Natural killer cell (primary cell): ENCODE data around the gene FOXO1. TPM values are rescaled to one million over a fixed set of nuclear protein-coding genes. Genes with fewer than 3 reads are reported as not detected.

Source experiments
- ATAC-seq, 3 donors: fragments of 150-1000 bp in 2 of 3; fragments of 200-7000 bp in 1 of 3; cut with Tn5 transposase; 1 replicate in 1 of 3; 2 replicates in 2 of 3; pipeline ENCODE4 v1.10.0; 2021; ENCODE audit warnings: mild to moderate bottlenecking in 2 of 3, moderate library complexity in 2 of 3
- DNase-seq, 2 donors: peaks; one replicate each; pipeline versions ENCODE4 v3.0.0 to v3.0.0-alpha.2; 2013 to 2021; ENCODE audit warnings: mixed read lengths in 1 of 2
- H3K27ac ChIP-seq: one replicate; pipeline ENCODE4 v1.5.1; 2013; ENCODE audit warnings: mild to moderate bottlenecking, low read length
- H3K27me3 ChIP-seq: one replicate; pipeline ENCODE4 v1.6.1; 2013; ENCODE audit warnings: low read length; ENCODE audit not compliant: control insufficient read depth, insufficient read depth
- H3K36me3 ChIP-seq: one replicate; pipeline ENCODE4 v1.6.1; 2013; ENCODE audit warnings: low read length; ENCODE audit not compliant: control insufficient read depth, insufficient read depth
- H3K4me1 ChIP-seq: one replicate; pipeline ENCODE4 v1.6.1; 2013; ENCODE audit warnings: low read length; ENCODE audit not compliant: control insufficient read depth, insufficient read depth
- H3K4me3 ChIP-seq: one replicate; pipeline ENCODE4 v1.5.1; 2013; ENCODE audit warnings: low read length
- H3K9me3 ChIP-seq: one replicate; pipeline ENCODE4 v1.6.1; 2013; ENCODE audit warnings: low read length; ENCODE audit not compliant: control insufficient read depth, insufficient read depth
- H3K27ac Mint-ChIP-seq, 2 donors: one replicate each; pipeline ENCODE4 v1.8.0; 2022; ENCODE audit warnings: mild to moderate bottlenecking in 2 of 2, mixed read lengths in 2 of 2, moderate library complexity in 1 of 2
- H3K27me3 Mint-ChIP-seq, 2 donors: one replicate each; pipeline ENCODE4 v1.8.0; 2022; ENCODE audit warnings: low read depth in 2 of 2, mixed read lengths in 2 of 2
- H3K36me3 Mint-ChIP-seq: one replicate; pipeline ENCODE4 v1.8.0; 2022; ENCODE audit warnings: mixed read lengths
- H3K4me1 Mint-ChIP-seq, 2 donors: one replicate each; pipeline ENCODE4 v1.8.0; 2022; ENCODE audit warnings: mixed read lengths in 2 of 2
- H3K4me3 Mint-ChIP-seq: one replicate; pipeline ENCODE4 v1.8.0; 2022; ENCODE audit warnings: mild to moderate bottlenecking, moderate library complexity, mixed read lengths
- H3K9me3 Mint-ChIP-seq, 2 donors: one replicate each; pipeline ENCODE4 v1.8.0; 2022; ENCODE audit warnings: mixed read lengths in 2 of 2
- WGBS: methylation state at CpG from one replicate; pipeline ENCODE4 v1.1.7; 2013; ENCODE audit warnings: missing lambda C conversion rate; ENCODE audit not compliant: insufficient coverage; 5-methylcytosine and 5-hydroxymethylcytosine counted together
- intact Hi-C: fragments of 100-400 bp; cut with micrococcal nuclease; formaldehyde crosslinking; loops from one replicate; pipeline ENCODE4 v1.14.2; 2022
- total RNA-seq, 4 donors: library from RNA; stranded (reverse); fragments of 120-200 nt in 1 of 4; gene quantifications; one replicate each; pipeline versions ENCODE4 v1.2.3 to v1.2.4, GENCODE V29; 2013 to 2022
- TF ChIP-seq, protein P1 (sequence below): fragments of 200-600 bp; IDR thresholded peaks from one replicate; pipeline ENCODE4 v1.8.0; 2022; ENCODE audit warnings: antibody characterized with exemption

FOXO1 gene
- total RNA-seq, 3 donors from 2014 or later (not counting 1 experiment from before 2014, with no cell fraction given): 23.9 to 29.8 (median 27.6) TPM

DNA sequence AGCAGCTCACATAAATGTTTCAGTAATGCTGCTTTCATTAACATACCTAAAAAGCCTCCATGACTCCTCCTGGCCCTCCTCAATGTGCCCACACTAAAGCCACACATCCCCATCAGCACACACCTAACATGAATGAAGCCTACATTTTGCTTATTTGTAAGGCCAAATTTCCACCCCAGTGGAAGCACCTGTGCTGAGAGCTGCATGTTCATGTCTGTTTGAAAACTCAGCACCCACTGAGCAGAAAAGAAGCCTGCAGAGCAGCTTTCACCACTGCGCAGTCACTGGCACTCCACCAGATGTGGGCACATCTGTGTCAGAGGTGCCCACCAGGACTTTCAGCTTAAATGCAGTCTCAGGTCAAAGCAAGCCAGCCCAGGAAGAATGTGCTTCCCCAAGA is 93.5 kb downstream of the FOXO1 start:
- H3K27me3 Mint-ChIP-seq: no peaks in the 10 kb centered on the region
- H3K27ac Mint-ChIP-seq: peak overlapping the region in 1 of 2 donors; percentile 31
- no peak for DNase-seq
- no peaks in the 10 kb centered on the region for H3K36me3 ChIP-seq
- H3K9me3 Mint-ChIP-seq: no peaks in the 10 kb centered on the region
- no peak overlapping the region for H3K27ac ChIP-seq
- no peaks in the 10 kb centered on the region for H3K9me3 ChIP-seq
- no peaks in the 10 kb centered on the region for H3K36me3 Mint-ChIP-seq
- intact Hi-C loops: no loop called here
- H3K4me1 Mint-ChIP-seq: peaks cover 63 to 71% of the 10 kb centered on the region in 2 donors
- H3K27me3 ChIP-seq: no peaks in the 10 kb centered on the region
- H3K4me3 Mint-ChIP-seq: no peak overlapping the region
- TF ChIP-seq, protein P1, sequence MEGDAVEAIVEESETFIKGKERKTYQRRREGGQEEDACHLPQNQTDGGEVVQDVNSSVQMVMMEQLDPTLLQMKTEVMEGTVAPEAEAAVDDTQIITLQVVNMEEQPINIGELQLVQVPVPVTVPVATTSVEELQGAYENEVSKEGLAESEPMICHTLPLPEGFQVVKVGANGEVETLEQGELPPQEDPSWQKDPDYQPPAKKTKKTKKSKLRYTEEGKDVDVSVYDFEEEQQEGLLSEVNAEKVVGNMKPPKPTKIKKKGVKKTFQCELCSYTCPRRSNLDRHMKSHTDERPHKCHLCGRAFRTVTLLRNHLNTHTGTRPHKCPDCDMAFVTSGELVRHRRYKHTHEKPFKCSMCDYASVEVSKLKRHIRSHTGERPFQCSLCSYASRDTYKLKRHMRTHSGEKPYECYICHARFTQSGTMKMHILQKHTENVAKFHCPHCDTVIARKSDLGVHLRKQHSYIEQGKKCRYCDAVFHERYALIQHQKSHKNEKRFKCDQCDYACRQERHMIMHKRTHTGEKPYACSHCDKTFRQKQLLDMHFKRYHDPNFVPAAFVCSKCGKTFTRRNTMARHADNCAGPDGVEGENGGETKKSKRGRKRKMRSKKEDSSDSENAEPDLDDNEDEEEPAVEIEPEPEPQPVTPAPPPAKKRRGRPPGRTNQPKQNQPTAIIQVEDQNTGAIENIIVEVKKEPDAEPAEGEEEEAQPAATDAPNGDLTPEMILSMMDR: no peak
- H3K4me3 ChIP-seq: no peak overlapping the region
- peaks cover 9% of the 10 kb centered on the region for H3K4me1 ChIP-seq
- no peak for ATAC-seq
- 84% methylated on average over 1 of the region's 1 CpG for WGBS

DNA sequence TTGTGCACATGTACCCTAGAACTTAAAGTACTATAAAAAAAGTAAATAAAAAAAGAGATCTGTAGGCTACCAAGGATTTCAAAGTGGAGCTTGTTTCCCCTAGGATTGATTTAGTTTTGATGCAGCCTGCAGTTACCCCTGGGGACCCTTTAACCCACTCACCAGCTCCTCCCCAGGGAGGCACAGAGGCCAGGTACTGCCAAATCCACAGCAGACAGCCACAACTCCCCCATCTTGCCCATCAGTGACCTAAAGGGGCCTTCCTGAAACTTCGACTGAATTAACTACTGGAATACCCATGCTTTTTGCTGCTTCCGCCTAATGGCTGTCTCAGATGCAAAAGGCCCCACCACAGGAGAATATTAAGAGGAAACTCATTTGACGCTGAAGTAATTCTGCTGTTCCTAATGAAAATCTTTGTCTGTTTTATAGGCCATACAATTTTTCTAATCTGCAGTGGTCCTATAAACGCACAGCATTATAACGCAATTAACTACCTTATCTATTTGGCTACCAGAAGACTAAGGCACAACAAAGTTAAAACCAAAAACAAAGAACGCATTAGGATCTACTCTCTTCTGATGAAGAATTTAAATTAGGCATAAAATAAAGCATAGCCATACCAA is 95.0 kb downstream of the FOXO1 start:
- H3K9me3 ChIP-seq: no peaks in the 10 kb centered on the region
- no peak for ATAC-seq
- H3K4me1 Mint-ChIP-seq: peaks cover 53 to 56% of the 10 kb centered on the region in 2 donors
- H3K27ac ChIP-seq: no peak overlapping the region
- H3K27me3 Mint-ChIP-seq: peaks cover 0 to 2% of the 10 kb centered on the region in 2 donors
- no peak overlapping the region for H3K4me3 Mint-ChIP-seq
- no peaks in the 10 kb centered on the region for H3K27me3 ChIP-seq
- H3K36me3 ChIP-seq: no peaks in the 10 kb centered on the region
- no peak overlapping the region for H3K4me3 ChIP-seq
- peak overlapping the region in 1 of 2 donors; percentile 34 for H3K27ac Mint-ChIP-seq
- DNase-seq: no peak
- H3K4me1 ChIP-seq: peaks cover 6% of the 10 kb centered on the region
- no peaks in the 10 kb centered on the region for H3K9me3 Mint-ChIP-seq
- 98% methylated on average over 5 of the region's 6 CpGs for WGBS
- no peaks in the 10 kb centered on the region for H3K36me3 Mint-ChIP-seq
- TF ChIP-seq, protein P1: no peak
- intact Hi-C loops: no loop called here

- Mint-ChIP-seq H3K27me3 (peaks cover 0 to 2% of the 10 kb centered on the region in 2 donors), H3K4me3 (no peak overlapping the region), H3K36me3 (no peaks in the 10 kb centered on the region), H3K9me3 (no peaks in the 10 kb centered on the region), H3K4me1 (peaks cover 48 to 52% of the 10 kb centered on the region in 2 donors), H3K27ac (no peak overlapping the region)
- no peak overlapping the region for H3K4me3 ChIP-seq
- no peaks in the 10 kb centered on the region for H3K27me3 ChIP-seq
- ATAC-seq: no peak
- TF ChIP-seq, protein P1: no peak
- no peak for DNase-seq
- H3K27ac ChIP-seq: no peak overlapping the region
- WGBS: 87% methylated on average over 4 of the region's 4 CpGs
- no peaks in the 10 kb centered on the region for H3K9me3 ChIP-seq
- H3K4me1 ChIP-seq: peaks cover 6% of the 10 kb centered on the region
- intact Hi-C loops: no loop called here
- H3K36me3 ChIP-seq: no peaks in the 10 kb centered on the region
These were observed 95.5 kb downstream of the FOXO1 start for GRCh38 chr13:40570930-40571329.

- Mint-ChIP-seq H3K4me3 (no peak overlapping the region), H3K4me1 (peaks cover 55 to 59% of the 10 kb centered on the region in 2 donors), H3K36me3 (no peaks in the 10 kb centered on the region), H3K27ac (no peak overlapping the region), H3K27me3 (peaks cover 2 to 18% of the 10 kb centered on the region in 2 donors), H3K9me3 (no peaks in the 10 kb centered on the region)
- ATAC-seq (no peak), DNase-seq (no peak)
- Histone ChIP-seq H3K4me1 (peaks cover 17% of the 10 kb centered on the region), H3K9me3 (no peaks in the 10 kb centered on the region), H3K27me3 (peaks cover 3% of the 10 kb centered on the region), H3K36me3 (no peaks in the 10 kb centered on the region), H3K4me3 (no peak overlapping the region), H3K27ac (no peak overlapping the region)
- intact Hi-C loops: no loop called here
- 93% methylated on average over 3 of the region's 3 CpGs for WGBS
- TF ChIP-seq, protein P1: no peak
These were observed 97.5 kb downstream of the FOXO1 start for GRCh38 chr13:40569024-40569350.
